PFSK-1 (cell line): ENCODE data around the gene PRKAR1A.

Experiments
- POLR2AphosphoS5 ChIP-seq: IDR thresholded peaks from 2 replicates; pipeline ENCODE4 v1.6.1; 2012; ENCODE audit warnings: low read depth, mild to moderate bottlenecking, control low read depth, low read length, moderate library complexity
- REST ChIP-seq, 2 experiments: IDR thresholded peaks; 2 replicates each; pipeline versions ENCODE4 v1.6.1 to v1.8.0; 2011 to 2012; ENCODE audit warnings: low read depth in 2 of 2, low read length in 2 of 2, control low read depth in 1 of 2, inconsistent platforms in 1 of 2, mild to moderate bottlenecking in 1 of 2, moderate library complexity in 1 of 2; ENCODE audit not compliant: insufficient read depth in 1 of 2
- SIN3A ChIP-seq: IDR thresholded peaks from 2 replicates; pipeline ENCODE4 v1.6.1; 2012; ENCODE audit warnings: mild to moderate bottlenecking, low read length, moderate library complexity, borderline replicate concordance; ENCODE audit not compliant: insufficient read depth
- TAF1 ChIP-seq: IDR thresholded peaks from 2 replicates; pipeline ENCODE4 v1.6.1; 2012; ENCODE audit warnings: low read length, control low read depth, borderline replicate concordance; ENCODE audit not compliant: insufficient read depth

- TF ChIP-seq POLR2AphosphoS5 (no peak), TAF1 (no peak), REST (IDR thresholded peaks at IDR 0.05; ENCODE audit: insufficient read depth in 1 of 2, low read depth in 2 of 2, low read length in 2 of 2) (no peak), SIN3A (no peak)
These were observed 13.5 kb upstream of the PRKAR1A start for GRCh38 chr17:68498479-68499326.
